RWPE2 (cell line): ENCODE data around the gene KBTBD4.

Source experiments
- ATAC-seq: fragments of 200-7000 bp; cut with Tn5 transposase; 3 replicates; pipeline ENCODE4 v1.9.1; 2021; ENCODE audit warnings: low read depth
- DNase-seq: peaks from one replicate; pipeline ENCODE4 v3.0.0-alpha.2; 2020; ENCODE audit warnings: low spot score
- H3K27ac ChIP-seq: fragments of 450-650 bp; 2 replicates; pipeline ENCODE4 v1.5.1; 2017; ENCODE audit warnings: mild to moderate bottlenecking; ENCODE audit not compliant: poor library complexity, severe bottlenecking
- H3K27me3 ChIP-seq: fragments of 250-450 bp; sonication (Bioruptor Pico); 2 replicates; pipeline ENCODE4 v1.5.1; 2021; ENCODE audit warnings: mild to moderate bottlenecking, moderate library complexity; ENCODE audit not compliant: insufficient read depth, poor library complexity, severe bottlenecking
- H3K36me3 ChIP-seq: fragments of 250-450 bp; sonication (Bioruptor Pico); 2 replicates; pipeline ENCODE4 v1.5.1; 2020; ENCODE audit warnings: low read depth, mild to moderate bottlenecking, moderate library complexity
- H3K4me1 ChIP-seq: fragments of 250-450 bp; sonication (Bioruptor Pico); 2 replicates; pipeline ENCODE4 v1.5.1; 2021; ENCODE audit warnings: mild to moderate bottlenecking, moderate library complexity; ENCODE audit not compliant: insufficient read depth, poor library complexity, severe bottlenecking
- H3K4me3 ChIP-seq: fragments of 250-450 bp; sonication (Bioruptor Pico); 2 replicates; pipeline ENCODE4 v1.5.1; 2021; ENCODE audit warnings: mild to moderate bottlenecking, moderate library complexity; ENCODE audit not compliant: severe bottlenecking
- H3K9me3 ChIP-seq: fragments of 250-450 bp; sonication (Bioruptor Pico); 2 replicates; pipeline ENCODE4 v1.5.1; 2021; ENCODE audit warnings: mild to moderate bottlenecking, moderate library complexity; ENCODE audit not compliant: severe bottlenecking
- CTCF ChIP-seq: fragments of 450-650 bp; IDR thresholded peaks from one replicate; pipeline ENCODE4 v1.5.1; 2017; ENCODE audit warnings: mild to moderate bottlenecking, moderate library complexity; ENCODE audit not compliant: poor library complexity, severe bottlenecking

Gene KBTBD4

GRCh38 chr11:47607380-47607779, 28.6 kb upstream of the KBTBD4 start:
- no peaks in the 10 kb centered on the region for H3K4me1 ChIP-seq
- H3K4me3 ChIP-seq: no peak overlapping the region
- no peaks in the 10 kb centered on the region for H3K9me3 ChIP-seq
- H3K36me3 ChIP-seq: no peaks in the 10 kb centered on the region
- TF ChIP-seq CTCF: no peak
- H3K27ac ChIP-seq: no peak overlapping the region
- H3K27me3 ChIP-seq: no peaks in the 10 kb centered on the region
- ATAC-seq (peak; percentile 34; the same call in 2 of the 3 replicates), DNase-seq (no peak)

- Histone ChIP-seq H3K27ac (no peak overlapping the region), H3K9me3 (no peaks in the 10 kb centered on the region), H3K4me3 (no peak overlapping the region), H3K36me3 (no peaks in the 10 kb centered on the region), H3K4me1 (no peaks in the 10 kb centered on the region), H3K27me3 (no peaks in the 10 kb centered on the region)
- ATAC-seq (peak; percentile 26; the same call in 1 of the 3 replicates), DNase-seq (no peak)
- TF ChIP-seq CTCF: no peak
Measured at GRCh38 chr11:47606731-47607130, 28.0 kb upstream of the KBTBD4 start.

- ATAC-seq (no peak), DNase-seq (no peak)
- no peak overlapping the region for H3K4me3 ChIP-seq
- H3K4me1 ChIP-seq: no peaks in the 10 kb centered on the region
- no peaks in the 10 kb centered on the region for H3K27me3 ChIP-seq
- H3K36me3 ChIP-seq: no peaks in the 10 kb centered on the region
- no peaks in the 10 kb centered on the region for H3K9me3 ChIP-seq
- TF ChIP-seq CTCF: no peak
- H3K27ac ChIP-seq: no peak overlapping the region
Measured at GRCh38 chr11:47605921-47606320, 27.2 kb upstream of the KBTBD4 start.

- H3K4me3 ChIP-seq: no peak overlapping the region
- H3K27me3 ChIP-seq: no peaks in the 10 kb centered on the region
- DNase-seq (no peak), ATAC-seq (no peak)
- no peak for TF ChIP-seq CTCF
- H3K36me3 ChIP-seq: no peaks in the 10 kb centered on the region
- no peaks in the 10 kb centered on the region for H3K4me1 ChIP-seq
- no peak overlapping the region for H3K27ac ChIP-seq
- no peaks in the 10 kb centered on the region for H3K9me3 ChIP-seq
Measured at GRCh38 chr11:47603295-47603694, 24.5 kb upstream of the KBTBD4 start.

- Histone ChIP-seq H3K27ac (no peak overlapping the region), H3K9me3 (no peaks in the 10 kb centered on the region), H3K27me3 (peaks cover 5% of the 10 kb centered on the region), H3K36me3 (no peaks in the 10 kb centered on the region), H3K4me3 (no peak overlapping the region), H3K4me1 (no peaks in the 10 kb centered on the region)
- ATAC-seq: no peak
- DNase-seq: no peak
- no peak for TF ChIP-seq CTCF
Measured at GRCh38 chr11:47599902-47600301, 21.1 kb upstream of the KBTBD4 start.
